ENCODE measurements around the gene TET1. TPM values are rescaled to one million over a fixed set of nuclear protein-coding genes. Genes with fewer than 3 reads are reported as not detected.

The TET1 gene
- total and polyA plus RNA-seq, 9 of the 15 experiments (the other 6 are each of a cell fraction or from before 2014, with no cell fraction given) = 2.6 to 21.3 (median 11.6) TPM

DNA sequence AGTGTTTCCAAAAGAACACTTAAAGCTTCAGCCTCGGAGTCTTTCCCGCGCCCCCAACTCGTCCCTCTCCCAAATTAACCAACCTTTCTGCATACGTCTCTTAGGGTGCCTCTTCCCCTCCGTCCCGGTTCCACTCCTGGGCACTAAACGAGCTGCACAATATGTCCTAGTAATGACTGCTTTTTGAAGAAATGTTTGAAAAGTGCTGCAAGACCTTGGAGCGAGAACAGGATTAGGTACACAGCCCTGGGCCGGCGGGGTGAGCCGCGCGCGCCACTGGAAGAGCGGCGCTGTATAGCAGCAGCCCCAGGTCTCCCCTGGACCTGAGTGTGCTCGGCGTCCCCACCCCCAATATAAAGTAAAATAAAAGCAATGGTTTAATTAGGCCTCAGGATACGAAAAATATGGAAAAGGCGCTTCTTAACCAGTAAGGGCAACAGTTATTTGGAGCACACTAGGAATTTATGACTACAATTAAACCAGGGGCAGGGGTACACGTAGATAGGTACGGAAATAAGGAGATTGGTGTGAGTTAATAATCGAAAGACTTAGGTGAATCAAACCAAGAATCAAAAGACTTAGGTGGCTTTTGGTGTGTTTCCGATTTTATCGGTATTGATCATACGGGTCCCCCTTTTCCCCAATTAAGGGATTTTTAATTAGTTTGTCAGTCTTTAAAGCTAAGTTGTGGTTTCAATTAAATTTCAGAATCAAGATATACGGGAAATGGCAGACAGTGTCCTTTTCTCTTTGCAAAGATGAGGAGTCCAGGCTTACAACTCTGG is 1.9 kb downstream of the TET1 start (continued):
- TF ChIP-seq ZFP30 (CRISPR knock-in tag; IDR thresholded peaks at IDR 0.05; ENCODE audit: borderline replicate concordance) = no peak
- no peak for TF ChIP-seq XRCC3 (IDR thresholded peaks at IDR 0.05)
- no peak for TF ChIP-seq SP2 (IDR thresholded peaks at IDR 0.05; ENCODE audit: extremely low read depth, low read depth, low read length, poor library complexity, severe bottlenecking)
- TF ChIP-seq MTF1 (CRISPR knock-in tag; IDR thresholded peaks at IDR 0.05; ENCODE audit: borderline replicate concordance) = no peak
- no peak for TF ChIP-seq ZNF79 (CRISPR knock-in tag; IDR thresholded peaks at IDR 0.05; ENCODE audit: low read depth)
- TF ChIP-seq ZNF780A (CRISPR knock-in tag; IDR thresholded peaks at IDR 0.05) = no peak
- TF ChIP-seq ZNF197 (CRISPR knock-in tag; IDR thresholded peaks at IDR 0.05; ENCODE audit: low read depth) = no peak
- TF ChIP-seq HNRNPL (IDR thresholded peaks at IDR 0.05; ENCODE audit: low read depth, low read length) = no peak
- TF ChIP-seq NR2C1 (IDR thresholded peaks at IDR 0.05) = no peak
- TF ChIP-seq NR2C1 (tag; IDR thresholded peaks at IDR 0.05) = no peak
- no peak for TF ChIP-seq CBX1 (IDR thresholded peaks at IDR 0.05; ENCODE audit: low read depth)
- TF ChIP-seq NFATC3 (IDR thresholded peaks at IDR 0.05) = no peak
- peak in 1 of 2 experiments; percentile 21; a peak in 1 of 4 replicates for TF ChIP-seq FOXK2 (conservative IDR thresholded peaks at IDR 0.05 in 1 of 2, IDR thresholded peaks at IDR 0.05 in 1 of 2; ENCODE audit: low read depth in 2 of 2)
- TF ChIP-seq MYC (IDR thresholded peaks at IDR 0.05; ENCODE audit: low read depth, low read length) = peak; percentile 41
- TF ChIP-seq MYC (CRISPR knock-in tag; IDR thresholded peaks at IDR 0.05; ENCODE audit: borderline replicate concordance, low read depth) = no peak
- TF ChIP-seq ZNF695 (CRISPR knock-in tag; IDR thresholded peaks at IDR 0.05) = no peak
- TF ChIP-seq CREBBP (IDR thresholded peaks at IDR 0.05; ENCODE audit: low read depth, low read length) = no peak
- TF ChIP-seq GTF2F1 (IDR thresholded peaks at IDR 0.05; ENCODE audit: low read depth, low read length) = no peak
- TF ChIP-seq KLF1 (tag; IDR thresholded peaks at IDR 0.05) = no peak
- no peak for TF ChIP-seq PHB (CRISPR knock-in tag; IDR thresholded peaks at IDR 0.05)
- TF ChIP-seq, protein P1, sequence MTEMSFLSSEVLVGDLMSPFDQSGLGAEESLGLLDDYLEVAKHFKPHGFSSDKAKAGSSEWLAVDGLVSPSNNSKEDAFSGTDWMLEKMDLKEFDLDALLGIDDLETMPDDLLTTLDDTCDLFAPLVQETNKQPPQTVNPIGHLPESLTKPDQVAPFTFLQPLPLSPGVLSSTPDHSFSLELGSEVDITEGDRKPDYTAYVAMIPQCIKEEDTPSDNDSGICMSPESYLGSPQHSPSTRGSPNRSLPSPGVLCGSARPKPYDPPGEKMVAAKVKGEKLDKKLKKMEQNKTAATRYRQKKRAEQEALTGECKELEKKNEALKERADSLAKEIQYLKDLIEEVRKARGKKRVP (CRISPR knock-in tag; IDR thresholded peaks at IDR 0.05) = no peak
- TF ChIP-seq ZNF75A (CRISPR knock-in tag; IDR thresholded peaks at IDR 0.05) = no peak
- no peak for TF ChIP-seq ZNF133 (CRISPR knock-in tag; IDR thresholded peaks at IDR 0.05)
- TF ChIP-seq, protein P2, sequence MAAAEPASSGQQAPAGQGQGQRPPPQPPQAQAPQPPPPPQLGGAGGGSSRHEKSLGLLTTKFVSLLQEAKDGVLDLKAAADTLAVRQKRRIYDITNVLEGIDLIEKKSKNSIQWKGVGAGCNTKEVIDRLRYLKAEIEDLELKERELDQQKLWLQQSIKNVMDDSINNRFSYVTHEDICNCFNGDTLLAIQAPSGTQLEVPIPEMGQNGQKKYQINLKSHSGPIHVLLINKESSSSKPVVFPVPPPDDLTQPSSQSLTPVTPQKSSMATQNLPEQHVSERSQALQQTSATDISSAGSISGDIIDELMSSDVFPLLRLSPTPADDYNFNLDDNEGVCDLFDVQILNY (CRISPR knock-in tag; IDR thresholded peaks at IDR 0.05) = no peak
- TF ChIP-seq STAT5B (CRISPR knock-in tag; IDR thresholded peaks at IDR 0.05) = no peak
- TF ChIP-seq L3MBTL2 (IDR thresholded peaks at IDR 0.05) = peak; percentile 10; the same call in 1 of the 2 replicates
- TF ChIP-seq PCBP1 (IDR thresholded peaks at IDR 0.05; ENCODE audit: low read depth, low read length, poor library complexity, severe bottlenecking) = no peak
- no peak for TF ChIP-seq ELF2 (CRISPR knock-in tag; IDR thresholded peaks at IDR 0.05)
- TF ChIP-seq, protein P3, sequence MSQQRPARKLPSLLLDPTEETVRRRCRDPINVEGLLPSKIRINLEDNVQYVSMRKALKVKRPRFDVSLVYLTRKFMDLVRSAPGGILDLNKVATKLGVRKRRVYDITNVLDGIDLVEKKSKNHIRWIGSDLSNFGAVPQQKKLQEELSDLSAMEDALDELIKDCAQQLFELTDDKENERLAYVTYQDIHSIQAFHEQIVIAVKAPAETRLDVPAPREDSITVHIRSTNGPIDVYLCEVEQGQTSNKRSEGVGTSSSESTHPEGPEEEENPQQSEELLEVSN (IDR thresholded peaks at IDR 0.05; ENCODE audit: borderline replicate concordance in 1 of 2, extremely low read depth in 1 of 2, insufficient read depth in 1 of 2, insufficient read length in 1 of 2, low read depth in 1 of 2, low read length in 1 of 2, poor library complexity in 1 of 2, severe bottlenecking in 1 of 2) = no peak

All from K562 (cell line).